NOMO-1 treated with DMSO at 0.1 percent for 48 hours (cell line): ENCODE results near the gene FLNB.

Experiments
- DNase-seq: peaks from one replicate; lab custom pipeline; 2025; ENCODE audit not compliant: unreplicated experiment; lab: John Stamatoyannopoulos, UW

FLNB gene

GRCh38 chr3:58102390-58102750 lies 94.1 kb downstream of the FLNB start:
- no peak for DNase-seq

DNA sequence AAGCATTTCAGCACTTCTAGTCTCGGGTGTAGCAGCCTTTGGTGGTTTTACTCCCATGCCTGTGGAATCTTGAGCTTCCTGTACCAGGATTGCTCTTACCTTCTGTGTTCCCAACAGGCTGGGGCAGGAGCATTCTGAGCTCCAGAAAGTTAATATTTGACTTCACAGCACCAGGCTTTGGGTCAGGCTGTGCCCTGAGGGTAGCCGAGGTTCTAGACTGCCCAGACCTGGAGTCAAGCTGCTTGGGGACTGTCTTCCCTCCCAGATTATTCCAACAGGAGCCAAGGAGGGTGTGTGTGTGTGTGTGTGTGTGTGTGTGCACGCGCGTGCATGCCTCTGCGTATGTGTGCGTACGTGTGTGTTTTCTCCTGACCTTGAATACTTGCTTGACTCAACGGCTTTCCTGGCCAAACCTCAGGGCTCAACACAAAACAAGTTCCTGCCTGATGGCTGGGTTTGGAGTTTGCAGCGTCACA lies 94.8 kb downstream of the FLNB start:
- DNase-seq, result no peak

GRCh38 chr3:58104151-58104550 lies 95.9 kb downstream of the FLNB start:
- DNase-seq, result no peak

DNA sequence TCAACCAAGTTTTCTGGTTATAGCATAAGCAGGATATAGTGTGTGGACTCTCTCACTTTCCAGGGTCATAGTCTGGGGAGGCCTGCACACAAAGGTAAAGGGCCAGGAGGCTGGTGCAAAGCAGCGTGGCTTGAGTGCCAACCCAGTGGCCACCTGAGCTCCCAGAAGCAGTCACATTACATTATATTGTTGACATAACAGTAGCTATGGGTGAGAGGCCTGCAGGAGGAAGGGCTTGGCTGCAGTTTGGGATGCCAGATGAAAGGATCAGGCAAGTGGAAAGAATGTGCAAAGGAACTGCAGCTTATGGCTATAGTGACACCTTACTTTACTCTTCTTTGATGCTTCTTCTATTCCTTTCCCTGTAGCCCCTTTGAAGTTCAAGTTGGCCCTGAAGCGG lies 96.5 kb downstream of the FLNB start:
- no peak for DNase-seq

- DNase-seq, result no peak
Measured at GRCh38 chr3:58105196-58105595, 97.0 kb downstream of the FLNB start.

- no peak for DNase-seq
Measured at GRCh38 chr3:58106061-58106460, 97.8 kb downstream of the FLNB start.

GRCh38 chr3:58106640-58107039 lies 98.4 kb downstream of the FLNB start:
- DNase-seq, result no peak

DNA sequence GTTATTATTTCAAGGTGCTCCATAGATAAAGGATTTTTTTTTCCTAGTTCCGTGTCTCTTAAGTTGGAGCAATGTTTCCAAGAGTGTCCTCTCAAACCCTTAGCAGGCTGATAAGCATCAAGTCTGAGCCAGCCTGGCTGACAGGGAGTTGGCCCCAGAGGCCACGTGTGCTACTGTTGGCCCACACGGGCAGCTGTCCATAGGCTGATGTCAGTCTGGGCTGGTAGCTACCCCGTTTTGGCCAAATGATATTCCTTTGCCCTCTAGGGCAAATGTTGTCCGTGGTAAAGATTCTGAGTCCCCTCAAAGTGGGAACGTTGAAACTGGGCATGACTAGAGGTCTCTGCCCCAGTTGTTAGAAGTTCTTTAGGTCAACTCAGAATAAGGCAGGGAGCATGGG lies 99.4 kb downstream of the FLNB start:
- no peak for DNase-seq

- DNase-seq, result no peak
Measured at GRCh38 chr3:58109752-58110151, 101.5 kb downstream of the FLNB start.

- no peak for DNase-seq
Measured at GRCh38 chr3:58111513-58112184, 103.4 kb downstream of the FLNB start.

DNA sequence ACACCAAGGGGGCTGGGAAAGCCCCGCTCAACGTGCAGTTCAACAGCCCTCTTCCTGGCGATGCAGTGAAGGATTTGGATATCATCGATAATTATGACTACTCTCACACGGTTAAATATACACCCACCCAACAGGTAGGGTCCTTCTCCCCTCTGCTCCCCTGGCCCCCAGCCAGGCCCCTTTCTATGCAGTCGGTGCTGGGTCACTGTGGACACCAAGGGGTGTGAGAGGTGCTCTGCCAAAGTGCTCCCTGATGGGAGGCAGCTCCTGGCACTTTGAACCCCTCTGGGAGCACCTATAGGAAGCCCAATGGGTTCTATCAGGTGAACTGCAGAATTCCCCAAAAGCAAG lies 103.9 kb downstream of the FLNB start:
- DNase-seq, result no peak

DNA sequence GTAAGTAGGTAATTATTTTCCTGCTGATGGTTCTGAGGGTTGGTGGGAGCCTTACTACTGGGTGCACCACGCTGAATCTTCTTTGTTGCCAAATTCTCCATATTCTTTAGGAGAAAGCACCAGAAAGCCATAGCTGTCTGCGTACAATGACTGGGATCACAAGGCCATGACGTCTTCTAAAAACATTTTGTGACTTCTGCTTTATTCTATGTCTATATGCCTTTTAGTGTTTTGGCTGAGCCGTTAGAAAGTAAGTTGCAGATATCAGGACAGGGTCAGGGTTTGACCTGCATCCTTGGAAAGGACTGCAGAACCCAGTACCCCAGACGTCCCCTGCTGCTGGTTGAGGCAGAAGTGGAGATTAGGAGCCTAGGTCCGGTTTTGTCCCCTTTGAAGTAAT lies 107.0 kb downstream of the FLNB start:
- DNase-seq, result no peak

DNA sequence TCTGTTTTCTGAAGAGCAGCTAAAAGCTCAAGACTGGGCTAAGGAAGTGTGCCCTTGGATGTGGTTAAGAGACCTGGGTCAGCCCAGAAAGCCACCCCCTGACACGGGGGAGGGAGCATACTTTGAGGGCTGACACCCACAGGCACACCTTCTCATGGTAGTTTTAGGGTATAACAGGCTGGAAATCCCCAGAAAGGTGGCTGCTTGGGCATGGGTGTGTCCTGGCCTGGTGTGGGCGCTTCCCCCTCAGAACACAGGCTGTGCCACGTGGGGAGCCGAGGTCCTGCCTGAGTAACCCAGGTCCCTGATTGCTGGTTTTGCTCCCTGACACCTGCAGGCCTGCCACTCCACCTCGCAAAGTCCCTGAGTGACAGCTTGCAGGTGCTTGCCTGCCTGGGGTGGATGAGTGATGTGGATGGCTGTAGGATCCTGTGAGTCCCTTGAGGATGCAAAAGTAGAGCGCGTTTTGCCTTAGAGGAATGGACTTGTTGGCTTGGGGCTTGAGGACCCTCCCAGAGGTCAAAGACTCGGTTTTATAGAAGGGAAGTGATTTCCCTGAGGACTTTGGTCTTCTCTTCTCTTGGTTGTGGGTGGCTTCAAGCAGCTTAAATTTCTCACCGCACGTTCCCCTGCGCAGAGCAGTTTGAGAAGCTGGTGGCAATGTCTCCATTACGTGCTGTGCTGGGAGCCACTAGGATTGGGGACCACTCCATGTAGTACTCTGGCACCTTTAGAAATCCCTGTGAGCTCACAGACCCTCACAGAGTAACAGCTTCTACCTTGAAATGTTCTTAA lies 108.1 kb downstream of the FLNB start:
- DNase-seq, result no peak

DNA sequence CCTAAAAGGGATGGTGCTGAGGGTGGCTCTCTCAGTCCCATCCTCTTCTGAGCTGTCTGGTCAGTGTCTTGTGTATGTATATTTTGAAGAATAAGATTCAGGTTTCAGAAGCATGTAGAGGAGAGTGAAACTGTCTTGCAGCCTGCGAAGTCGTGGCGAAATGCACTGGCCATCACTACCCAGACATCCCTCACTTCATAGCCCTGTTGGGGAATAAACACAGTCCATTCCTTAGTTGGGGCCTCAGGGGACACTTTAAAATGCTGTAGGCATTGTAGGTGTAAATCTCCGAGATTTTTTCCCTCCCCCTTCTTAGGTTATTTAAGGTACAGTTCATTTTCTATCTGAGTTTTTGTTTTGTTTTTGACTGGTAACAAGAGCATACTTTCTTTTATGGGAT lies 108.8 kb downstream of the FLNB start:
- no peak for DNase-seq

DNA sequence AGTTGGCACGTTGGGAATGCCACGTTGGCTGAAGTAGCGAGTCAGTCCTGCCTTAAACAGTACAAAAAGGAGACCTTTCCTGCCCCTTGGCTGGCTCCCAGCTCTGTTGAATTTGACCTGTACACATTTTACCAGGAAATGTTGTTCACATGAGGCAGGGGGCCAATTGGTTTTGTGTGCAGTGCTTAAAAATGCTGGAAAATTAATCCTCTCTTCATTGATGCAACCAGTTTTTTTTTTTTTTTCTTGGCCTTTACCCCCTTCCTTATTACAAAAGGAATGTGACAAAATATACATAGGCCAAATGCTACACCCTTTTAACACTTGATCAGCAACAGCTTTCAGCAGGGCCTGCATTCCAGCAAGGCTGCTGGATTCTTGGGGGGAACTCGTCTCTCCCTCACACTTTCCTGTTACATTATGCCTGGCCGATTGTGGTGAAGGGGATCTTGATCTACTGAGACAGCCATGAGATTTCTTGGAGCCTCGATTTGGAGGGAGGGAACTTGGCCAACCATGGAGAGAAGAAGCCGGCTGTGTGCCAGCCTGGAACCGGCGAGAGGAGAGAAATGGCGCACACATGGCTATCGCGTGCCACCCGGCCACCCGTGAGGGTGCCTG lies 109.4 kb downstream of the FLNB start:
- no peak for DNase-seq

DNA sequence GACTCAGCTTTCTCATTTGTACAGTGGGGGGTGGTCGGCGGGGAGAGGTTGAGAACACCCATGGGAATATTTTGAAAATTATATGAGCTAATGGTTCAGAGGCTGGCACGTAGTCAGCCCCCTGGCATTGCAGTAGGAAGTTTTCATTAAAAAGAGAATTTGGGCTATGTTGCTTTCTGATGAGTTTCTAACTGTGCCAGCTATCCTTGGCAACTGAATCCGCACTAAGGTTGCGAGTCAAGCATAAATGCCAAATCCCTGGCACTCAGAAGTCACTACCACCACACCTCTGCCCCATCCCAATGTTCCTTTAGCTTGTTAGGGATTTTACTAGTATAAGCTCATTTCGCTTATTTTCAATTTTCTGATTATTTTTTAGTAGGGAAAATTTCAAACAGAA lies 111.0 kb downstream of the FLNB start:
- no peak for DNase-seq

GRCh38 chr3:58120075-58120812 lies 112.0 kb downstream of the FLNB start:
- DNase-seq, result peak; percentile 7

DNA sequence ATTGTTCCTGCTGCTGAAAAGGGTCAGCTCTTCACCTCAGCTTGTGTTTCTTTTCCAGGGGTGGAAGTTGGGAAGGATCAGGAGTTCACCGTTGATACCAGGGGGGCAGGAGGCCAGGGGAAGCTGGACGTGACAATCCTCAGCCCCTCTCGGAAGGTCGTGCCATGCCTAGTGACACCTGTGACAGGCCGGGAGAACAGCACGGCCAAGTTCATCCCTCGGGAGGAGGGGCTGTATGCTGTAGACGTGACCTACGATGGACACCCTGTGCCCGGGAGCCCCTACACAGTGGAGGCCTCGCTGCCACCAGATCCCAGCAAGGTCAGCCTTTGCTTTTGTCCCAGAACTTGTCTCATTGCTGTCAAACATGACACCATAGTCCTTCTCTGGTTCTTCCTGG lies 113.0 kb downstream of the FLNB start:
- DNase-seq, result no peak

DNA sequence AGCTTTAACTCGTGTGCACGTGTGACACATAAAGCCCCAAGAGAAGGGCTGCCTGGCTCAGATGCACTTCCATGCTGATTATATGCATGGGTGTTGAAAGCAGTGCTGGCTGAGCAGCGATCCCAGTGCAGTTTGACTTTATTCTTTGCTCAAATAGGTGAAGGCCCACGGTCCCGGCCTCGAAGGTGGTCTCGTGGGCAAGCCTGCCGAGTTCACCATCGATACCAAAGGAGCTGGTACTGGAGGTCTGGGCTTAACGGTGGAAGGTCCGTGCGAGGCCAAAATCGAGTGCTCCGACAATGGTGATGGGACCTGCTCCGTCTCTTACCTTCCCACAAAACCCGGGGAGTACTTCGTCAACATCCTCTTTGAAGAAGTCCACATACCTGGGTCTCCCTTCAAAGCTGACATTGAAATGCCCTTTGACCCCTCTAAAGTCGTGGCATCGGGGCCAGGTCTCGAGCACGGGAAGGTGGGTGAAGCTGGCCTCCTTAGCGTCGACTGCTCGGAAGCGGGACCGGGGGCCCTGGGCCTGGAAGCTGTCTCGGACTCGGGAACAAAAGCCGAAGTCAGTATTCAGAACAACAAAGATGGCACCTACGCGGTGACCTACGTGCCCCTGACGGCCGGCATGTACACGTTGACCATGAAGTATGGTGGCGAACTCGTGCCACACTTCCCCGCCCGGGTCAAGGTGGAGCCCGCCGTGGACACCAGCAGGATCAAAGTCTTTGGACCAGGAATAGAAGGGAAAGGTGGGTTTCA lies 114.9 kb downstream of the FLNB start:
- no peak for DNase-seq

DNA sequence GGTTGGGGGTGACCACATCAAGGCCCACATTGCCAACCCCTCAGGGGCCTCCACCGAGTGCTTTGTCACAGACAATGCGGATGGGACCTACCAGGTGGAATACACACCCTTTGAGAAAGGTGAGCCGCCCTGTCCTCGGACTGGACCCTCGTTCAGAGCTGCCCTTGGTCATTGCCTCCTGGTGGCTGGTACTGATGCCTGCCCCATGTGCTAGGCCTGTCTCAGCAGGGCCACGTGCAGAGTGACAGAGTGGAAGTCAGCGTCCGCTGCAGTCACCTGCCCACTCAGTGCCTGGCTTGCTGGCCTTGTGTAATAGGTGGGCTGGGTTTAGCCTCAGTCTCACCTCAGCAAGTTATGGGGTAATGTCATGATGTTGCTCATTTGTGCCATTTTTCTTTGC lies 116.2 kb downstream of the FLNB start:
- DNase-seq, result no peak
